ENCODE measurements around the gene PTGER4. TPM values are rescaled to one million over a fixed set of nuclear protein-coding genes. Genes with fewer than 3 reads are reported as not detected.

Gene PTGER4
- total RNA-seq, 4 donors from 2014 or later = 10.1 to 30.1 (median 27.0) TPM

DNA sequence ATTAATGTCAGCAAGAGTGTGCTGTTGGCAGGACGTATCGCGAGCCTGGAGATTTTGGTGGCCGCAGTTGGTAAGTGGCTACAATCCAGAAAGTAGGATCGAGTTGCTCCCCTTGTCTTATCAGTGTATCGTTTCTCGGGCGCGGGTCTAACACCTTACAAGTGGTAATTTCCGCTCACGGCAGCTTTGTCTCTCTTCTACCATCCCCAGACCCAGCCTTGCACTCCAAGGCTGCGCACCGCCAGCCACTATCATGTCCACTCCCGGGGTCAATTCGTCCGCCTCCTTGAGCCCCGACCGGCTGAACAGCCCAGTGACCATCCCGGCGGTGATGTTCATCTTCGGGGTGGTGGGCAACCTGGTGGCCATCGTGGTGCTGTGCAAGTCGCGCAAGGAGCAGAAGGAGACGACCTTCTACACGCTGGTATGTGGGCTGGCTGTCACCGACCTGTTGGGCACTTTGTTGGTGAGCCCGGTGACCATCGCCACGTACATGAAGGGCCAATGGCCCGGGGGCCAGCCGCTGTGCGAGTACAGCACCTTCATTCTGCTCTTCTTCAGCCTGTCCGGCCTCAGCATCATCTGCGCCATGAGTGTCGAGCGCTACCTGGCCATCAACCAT is 1.1 kb downstream of the PTGER4 start:
- H3K36me3 ChIP-seq = no peaks in the 10 kb centered on the region
- H3K9me3 ChIP-seq = no peaks in the 10 kb centered on the region
- H3K27ac ChIP-seq = peak overlapping the region in 3 of 4 donors; percentile 88 to 93 (median 91)
- H3K4me3 ChIP-seq = peak overlapping the region; percentile 68 to 78
- no peak for ATAC-seq
- WGBS, 2 donors (ENCODE audit: low coverage in 1 of 2) = 15 to 28% methylated on average over 13 to 37 of the region's 37 CpGs
- H3K4me1 ChIP-seq = peaks cover 0 to 95% (median 9%) of the 10 kb centered on the region in 3 donors
- TF ChIP-seq POLR2AphosphoS5 (IDR thresholded peaks at IDR 0.05) (no peak), POLR2A (IDR thresholded peaks at IDR 0.05) (no peak), EP300 (IDR thresholded peaks at IDR 0.05) (no peak)
- TF ChIP-seq, protein P1, sequence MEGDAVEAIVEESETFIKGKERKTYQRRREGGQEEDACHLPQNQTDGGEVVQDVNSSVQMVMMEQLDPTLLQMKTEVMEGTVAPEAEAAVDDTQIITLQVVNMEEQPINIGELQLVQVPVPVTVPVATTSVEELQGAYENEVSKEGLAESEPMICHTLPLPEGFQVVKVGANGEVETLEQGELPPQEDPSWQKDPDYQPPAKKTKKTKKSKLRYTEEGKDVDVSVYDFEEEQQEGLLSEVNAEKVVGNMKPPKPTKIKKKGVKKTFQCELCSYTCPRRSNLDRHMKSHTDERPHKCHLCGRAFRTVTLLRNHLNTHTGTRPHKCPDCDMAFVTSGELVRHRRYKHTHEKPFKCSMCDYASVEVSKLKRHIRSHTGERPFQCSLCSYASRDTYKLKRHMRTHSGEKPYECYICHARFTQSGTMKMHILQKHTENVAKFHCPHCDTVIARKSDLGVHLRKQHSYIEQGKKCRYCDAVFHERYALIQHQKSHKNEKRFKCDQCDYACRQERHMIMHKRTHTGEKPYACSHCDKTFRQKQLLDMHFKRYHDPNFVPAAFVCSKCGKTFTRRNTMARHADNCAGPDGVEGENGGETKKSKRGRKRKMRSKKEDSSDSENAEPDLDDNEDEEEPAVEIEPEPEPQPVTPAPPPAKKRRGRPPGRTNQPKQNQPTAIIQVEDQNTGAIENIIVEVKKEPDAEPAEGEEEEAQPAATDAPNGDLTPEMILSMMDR (IDR thresholded peaks at IDR 0.05) = no peak
- peaks cover 17% of the 10 kb centered on the region for H3K27me3 ChIP-seq

DNA sequence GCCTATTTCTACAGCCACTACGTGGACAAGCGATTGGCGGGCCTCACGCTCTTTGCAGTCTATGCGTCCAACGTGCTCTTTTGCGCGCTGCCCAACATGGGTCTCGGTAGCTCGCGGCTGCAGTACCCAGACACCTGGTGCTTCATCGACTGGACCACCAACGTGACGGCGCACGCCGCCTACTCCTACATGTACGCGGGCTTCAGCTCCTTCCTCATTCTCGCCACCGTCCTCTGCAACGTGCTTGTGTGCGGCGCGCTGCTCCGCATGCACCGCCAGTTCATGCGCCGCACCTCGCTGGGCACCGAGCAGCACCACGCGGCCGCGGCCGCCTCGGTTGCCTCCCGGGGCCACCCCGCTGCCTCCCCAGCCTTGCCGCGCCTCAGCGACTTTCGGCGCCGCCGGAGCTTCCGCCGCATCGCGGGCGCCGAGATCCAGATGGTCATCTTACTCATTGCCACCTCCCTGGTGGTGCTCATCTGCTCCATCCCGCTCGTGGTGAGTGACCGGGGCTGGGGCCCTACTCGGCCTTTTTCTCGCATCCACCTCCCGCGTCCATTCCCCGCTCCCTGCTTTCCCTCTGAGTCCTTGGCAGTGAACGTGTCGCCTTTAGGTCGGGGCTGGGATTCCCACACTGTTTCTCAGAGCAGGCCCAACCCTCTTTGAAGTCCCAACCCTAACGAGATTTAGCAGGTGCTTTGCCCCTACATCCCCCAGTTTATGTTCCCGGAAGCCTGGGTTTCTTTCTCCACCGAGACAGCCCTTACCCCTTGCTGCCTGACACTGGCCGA is 1.8 kb downstream of the PTGER4 start:
- Histone ChIP-seq H3K27ac (peak overlapping the region; percentile 24 to 93 (median 90)), H3K27me3 (peaks cover 17% of the 10 kb centered on the region), H3K9me3 (no peaks in the 10 kb centered on the region), H3K4me3 (peak overlapping the region; percentile 68 to 78), H3K4me1 (peaks cover 0 to 95% (median 8%) of the 10 kb centered on the region in 3 donors), H3K36me3 (no peaks in the 10 kb centered on the region)
- no peak for TF ChIP-seq POLR2AphosphoS5 (IDR thresholded peaks at IDR 0.05)
- TF ChIP-seq, protein P1 (IDR thresholded peaks at IDR 0.05) = no peak
- no peak for TF ChIP-seq POLR2A (IDR thresholded peaks at IDR 0.05)
- no peak for TF ChIP-seq EP300 (IDR thresholded peaks at IDR 0.05)
- 0 to 28% methylated on average over 1 to 17 of the region's 67 CpGs for WGBS, 2 donors (ENCODE audit: low coverage in 1 of 2)
- ATAC-seq = no peak

DNA sequence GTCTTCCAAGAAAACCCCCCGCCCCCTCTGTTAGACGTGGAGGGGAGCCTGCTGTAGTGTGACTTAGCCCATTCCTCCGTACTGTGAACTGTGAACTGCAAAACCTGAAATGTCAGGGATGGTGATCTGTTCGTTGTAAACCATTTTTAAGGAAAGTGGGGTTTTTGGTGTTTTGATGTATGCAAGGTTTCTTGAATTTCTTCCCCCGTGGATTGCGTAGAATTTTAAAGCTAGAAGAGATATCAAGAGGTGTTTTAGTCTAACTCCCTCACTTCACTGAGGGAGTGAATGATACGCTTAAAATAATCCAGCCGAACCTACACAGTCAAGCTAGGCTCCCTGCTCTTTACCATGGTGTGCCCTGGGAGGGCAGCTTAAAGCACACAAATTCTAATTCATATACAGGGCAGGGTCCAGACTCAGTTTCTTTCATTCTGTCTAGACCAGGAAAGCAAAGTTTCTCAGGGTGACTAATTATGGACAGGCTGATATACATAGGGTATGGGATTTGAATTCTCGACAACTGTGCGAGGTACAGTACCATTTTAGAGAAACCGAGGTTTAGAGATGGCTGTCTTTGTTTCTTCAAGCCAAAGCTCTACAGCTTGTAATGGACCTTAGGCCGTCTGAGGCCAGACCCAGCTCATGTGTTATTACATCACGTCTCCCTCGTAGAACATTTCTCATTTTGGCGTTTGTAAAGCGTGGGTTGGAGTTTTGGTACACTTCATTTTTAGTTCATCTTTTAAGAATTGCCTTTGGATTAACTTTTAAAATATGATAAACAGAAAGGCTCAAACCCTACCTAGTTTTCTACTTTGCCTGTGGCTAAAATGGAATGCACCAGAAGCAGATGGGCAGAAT is 2.7 kb downstream of the PTGER4 start:
- WGBS, 2 donors (ENCODE audit: low coverage in 1 of 2) = 61 to 63% methylated on average over 12 to 14 of the region's 16 CpGs
- Histone ChIP-seq H3K36me3 (no peaks in the 10 kb centered on the region), H3K27ac (peak overlapping the region; percentile 24 to 93 (median 90)), H3K4me1 (peaks cover 0 to 94% (median 4%) of the 10 kb centered on the region in 3 donors), H3K4me3 (peak overlapping the region; percentile 68 to 78), H3K9me3 (no peaks in the 10 kb centered on the region), H3K27me3 (peaks cover 17% of the 10 kb centered on the region)
- ATAC-seq = no peak
- TF ChIP-seq POLR2AphosphoS5 (IDR thresholded peaks at IDR 0.05) (peak; percentile 70), POLR2A (IDR thresholded peaks at IDR 0.05) (no peak)

DNA sequence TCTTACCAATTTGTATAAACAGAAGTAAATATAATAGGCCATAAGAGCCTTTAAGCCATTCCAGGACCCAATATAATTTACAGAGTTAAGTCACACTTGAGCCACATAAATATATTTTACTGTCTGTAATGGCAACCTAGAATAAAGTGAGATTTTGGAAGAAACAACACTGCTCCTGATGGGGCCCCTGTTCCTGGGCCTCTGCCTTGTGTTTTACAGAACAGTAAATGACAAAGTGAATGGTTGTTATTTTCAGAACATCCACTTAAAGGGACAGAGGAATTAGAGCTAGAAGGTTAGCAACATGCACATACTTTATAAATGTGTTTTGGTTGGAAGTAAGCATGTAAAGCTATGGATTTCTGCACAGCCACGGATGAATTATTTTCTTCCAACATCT is 3.6 kb downstream of the PTGER4 start:
- TF ChIP-seq POLR2AphosphoS5 (IDR thresholded peaks at IDR 0.05) (no peak), POLR2A (IDR thresholded peaks at IDR 0.05) (no peak), EP300 (IDR thresholded peaks at IDR 0.05) (no peak)
- TF ChIP-seq, protein P1 (IDR thresholded peaks at IDR 0.05) = no peak
- H3K36me3 ChIP-seq = no peaks in the 10 kb centered on the region
- H3K27ac ChIP-seq = peak overlapping the region in 3 of 4 donors; percentile 11 to 91 (median 88)
- H3K9me3 ChIP-seq = no peaks in the 10 kb centered on the region
- H3K4me3 ChIP-seq = peak overlapping the region; percentile 16 to 68
- peaks cover 17% of the 10 kb centered on the region for H3K27me3 ChIP-seq
- ATAC-seq = no peak
- WGBS, 2 donors (ENCODE audit: low coverage in 1 of 2) = 55% methylated on average over 1 of the region's 1 CpG; no CpG with 5 or more reads in 1 of the 2 donors
- H3K4me1 ChIP-seq = peaks cover 2 to 94% (median 6%) of the 10 kb centered on the region in 3 donors

DNA sequence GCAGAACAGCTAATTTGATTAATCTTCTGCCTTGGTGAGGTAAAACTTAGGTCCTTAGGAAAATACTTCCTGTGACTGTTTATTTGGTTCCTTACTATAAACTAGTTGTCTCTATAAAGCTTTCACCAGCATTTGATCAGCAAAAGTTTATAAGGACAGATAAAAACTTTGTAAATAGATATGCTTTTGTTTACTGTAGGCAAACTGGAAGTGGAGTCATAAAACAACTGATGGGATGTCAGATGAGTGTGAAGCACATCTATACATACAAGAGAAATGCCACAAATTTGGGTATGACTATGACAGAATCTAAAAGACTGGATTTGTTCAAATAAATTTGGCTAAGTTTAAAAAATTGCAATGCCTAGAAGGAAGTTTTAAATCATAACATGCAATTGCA is 5.5 kb downstream of the PTGER4 start:
- peak overlapping the region in 1 of 4 donors; percentile 88 for H3K27ac ChIP-seq
- peaks cover 2 to 98% (median 5%) of the 10 kb centered on the region in 3 donors for H3K4me1 ChIP-seq
- H3K9me3 ChIP-seq = no peaks in the 10 kb centered on the region
- H3K4me3 ChIP-seq = no peak overlapping the region
- ATAC-seq = no peak
- peaks cover 17% of the 10 kb centered on the region for H3K27me3 ChIP-seq
- H3K36me3 ChIP-seq = no peaks in the 10 kb centered on the region
- no peak for TF ChIP-seq POLR2A (IDR thresholded peaks at IDR 0.05)
- no peak for TF ChIP-seq EP300 (IDR thresholded peaks at IDR 0.05)
- TF ChIP-seq POLR2AphosphoS5 (IDR thresholded peaks at IDR 0.05) = no peak

Measured in gastroesophageal sphincter (tissue), 4 donors.